ENCODE measurements around the gene NLGN4X. TPM values are rescaled to one million over a fixed set of nuclear protein-coding genes. Genes with fewer than 3 reads are reported as not detected.

Gene NLGN4X
- polyA plus RNA-seq, 1 of the 3 experiments (the other 2 are of a cell fraction), result 0.05 TPM

- Histone ChIP-seq H3K9ac (no peak overlapping the region), H2AFZ (ENCODE audit: low read depth) (no peak overlapping the region), H3F3A (replicated peaks; ENCODE audit: insufficient read depth) (no peaks in the 10 kb centered on the region), H3K27me3 (ENCODE audit: insufficient read depth) (no peaks in the 10 kb centered on the region), H3K4me2 (no peak overlapping the region), H3K79me2 (ENCODE audit: insufficient read depth) (no peaks in the 10 kb centered on the region), H3K9me3 (no peaks in the 10 kb centered on the region), H3K9me2 (no peaks in the 10 kb centered on the region), H4K20me1 (ENCODE audit: insufficient read depth) (no peaks in the 10 kb centered on the region), H3K4me3 (ENCODE audit: low read depth in 2 of 2, low read length in 1 of 2) (no peak overlapping the region), H3K27ac (ENCODE audit: low read depth in 2 of 2, low read length in 1 of 2) (no peak overlapping the region), H3K36me3 (replicated peaks in 1 of 2; ENCODE audit: control insufficient read depth in 1 of 2, insufficient read depth in 2 of 2, low read length in 1 of 2) (no peaks in the 10 kb centered on the region), H3K4me1 (ENCODE audit: control insufficient read depth in 1 of 2, insufficient read depth in 2 of 2, low read depth in 1 of 2, low read length in 1 of 2) (no peaks in the 10 kb centered on the region)
- CTCF ChIA-PET, result no interaction called here
- 4% methylated on average over 8 of the region's 8 CpGs for WGBS (ENCODE audit: low lambda C conversion rate)
- POLR2A ChIA-PET, result no interaction called here
- no peak for DNase-seq
- TF ChIP-seq GATA2 (CRISPR knock-in tag; IDR thresholded peaks at IDR 0.05), result no peak
- TF ChIP-seq TEAD4 (IDR thresholded peaks at IDR 0.05; ENCODE audit: borderline replicate concordance, insufficient read depth), result no peak
- no peak for TF ChIP-seq MAX (IDR thresholded peaks at IDR 0.05; ENCODE audit: low read depth)
- no peak for TF ChIP-seq FOXJ3 (CRISPR knock-in tag; IDR thresholded peaks at IDR 0.05)
- no peak for TF ChIP-seq YY1 (IDR thresholded peaks at IDR 0.05; ENCODE audit: low read depth)
Measured at GRCh38 chrX:6169407-6169806, 59.3 kb downstream of the NLGN4X start.

- no peak for DNase-seq
- no peaks in the 10 kb centered on the region for H3F3A ChIP-seq (replicated peaks; ENCODE audit: insufficient read depth)
- H3K36me3 ChIP-seq (replicated peaks in 1 of 2; ENCODE audit: control insufficient read depth in 1 of 2, insufficient read depth in 2 of 2, low read length in 1 of 2), result no peaks in the 10 kb centered on the region
- no peaks in the 10 kb centered on the region for H3K9me3 ChIP-seq
- no peak overlapping the region for H3K9ac ChIP-seq
- H3K27me3 ChIP-seq (ENCODE audit: insufficient read depth), result no peaks in the 10 kb centered on the region
- no peaks in the 10 kb centered on the region for H3K79me2 ChIP-seq (ENCODE audit: insufficient read depth)
- H4K20me1 ChIP-seq (ENCODE audit: insufficient read depth), result no peaks in the 10 kb centered on the region
- 5% methylated on average over 1 of the region's 1 CpG for WGBS (ENCODE audit: low lambda C conversion rate)
- H3K27ac ChIP-seq (ENCODE audit: low read depth in 2 of 2, low read length in 1 of 2), result no peak overlapping the region
- no peak overlapping the region for H2AFZ ChIP-seq (ENCODE audit: low read depth)
- no peak overlapping the region for H3K4me3 ChIP-seq (ENCODE audit: low read depth in 2 of 2, low read length in 1 of 2)
- no peak overlapping the region for H3K4me2 ChIP-seq
- no peaks in the 10 kb centered on the region for H3K9me2 ChIP-seq
- no peaks in the 10 kb centered on the region for H3K4me1 ChIP-seq (ENCODE audit: control insufficient read depth in 1 of 2, insufficient read depth in 2 of 2, low read depth in 1 of 2, low read length in 1 of 2)
- ChIA-PET POLR2A (no interaction called here), CTCF (no interaction called here)
- no peak for TF ChIP-seq MAX (IDR thresholded peaks at IDR 0.05; ENCODE audit: low read depth)
- TF ChIP-seq REST (IDR thresholded peaks at IDR 0.05; ENCODE audit: low read depth, low read length), result no peak
- no peak for TF ChIP-seq USF2 (IDR thresholded peaks at IDR 0.05; ENCODE audit: borderline replicate concordance, low read depth, low read length)
- TF ChIP-seq RXRA (IDR thresholded peaks at IDR 0.05; ENCODE audit: borderline replicate concordance, low read depth), result no peak
- TF ChIP-seq POLR2AphosphoS5 (IDR thresholded peaks at IDR 0.05; ENCODE audit: low read depth, low read length), result no peak
- no peak for TF ChIP-seq GATA2 (CRISPR knock-in tag; IDR thresholded peaks at IDR 0.05)
- TF ChIP-seq MXI1 (IDR thresholded peaks at IDR 0.05; ENCODE audit: low read depth, low read length), result no peak
- TF ChIP-seq RAD21 (IDR thresholded peaks at IDR 0.05; ENCODE audit: low read length), result no peak
- no peak for TF ChIP-seq TAF1 (IDR thresholded peaks at IDR 0.05; ENCODE audit: borderline replicate concordance, low read depth, low read length)
- TF ChIP-seq SIN3A (IDR thresholded peaks at IDR 0.05; ENCODE audit: borderline replicate concordance, low read depth, low read length), result no peak
- no peak for TF ChIP-seq ELF1 (IDR thresholded peaks at IDR 0.05)
- TF ChIP-seq USF1 (IDR thresholded peaks at IDR 0.05; ENCODE audit: borderline replicate concordance, low read depth), result no peak
- TF ChIP-seq FOSL2 (IDR thresholded peaks at IDR 0.05; ENCODE audit: borderline replicate concordance, low read depth), result no peak
- no peak for TF ChIP-seq RFX5 (IDR thresholded peaks at IDR 0.05; ENCODE audit: low read length)
- no peak for TF ChIP-seq EZH2phosphoT487 (IDR thresholded peaks at IDR 0.05; ENCODE audit: borderline replicate concordance, low read depth)
- no peak for TF ChIP-seq ZBTB33 (IDR thresholded peaks at IDR 0.05; ENCODE audit: borderline replicate concordance, low read depth)
Measured at GRCh38 chrX:6163721-6164120, 64.9 kb downstream of the NLGN4X start.

Measured in SK-N-SH (cell line).